ENCODE results near the gene TNFRSF19.

DNA sequence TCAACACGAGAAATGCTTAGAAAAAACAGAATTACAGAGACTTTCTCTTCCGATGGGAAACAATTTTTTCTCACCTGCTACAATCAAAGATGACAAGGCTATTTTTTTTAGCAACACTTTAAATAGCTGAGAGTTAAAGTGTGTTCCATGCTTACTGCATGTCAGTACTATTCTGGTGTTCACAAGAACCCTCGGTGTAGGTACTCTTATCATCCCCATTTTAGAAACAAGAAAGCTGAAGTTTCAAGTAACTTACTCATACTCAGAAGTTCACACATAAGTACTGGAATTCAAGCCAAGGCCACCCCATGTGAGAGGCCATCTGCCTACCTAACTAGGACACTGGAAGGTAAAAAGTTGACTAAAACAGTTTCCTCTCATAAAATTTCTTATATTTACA is 9.0 kb upstream of the TNFRSF19 start:
- TF ChIP-seq, protein P1, sequence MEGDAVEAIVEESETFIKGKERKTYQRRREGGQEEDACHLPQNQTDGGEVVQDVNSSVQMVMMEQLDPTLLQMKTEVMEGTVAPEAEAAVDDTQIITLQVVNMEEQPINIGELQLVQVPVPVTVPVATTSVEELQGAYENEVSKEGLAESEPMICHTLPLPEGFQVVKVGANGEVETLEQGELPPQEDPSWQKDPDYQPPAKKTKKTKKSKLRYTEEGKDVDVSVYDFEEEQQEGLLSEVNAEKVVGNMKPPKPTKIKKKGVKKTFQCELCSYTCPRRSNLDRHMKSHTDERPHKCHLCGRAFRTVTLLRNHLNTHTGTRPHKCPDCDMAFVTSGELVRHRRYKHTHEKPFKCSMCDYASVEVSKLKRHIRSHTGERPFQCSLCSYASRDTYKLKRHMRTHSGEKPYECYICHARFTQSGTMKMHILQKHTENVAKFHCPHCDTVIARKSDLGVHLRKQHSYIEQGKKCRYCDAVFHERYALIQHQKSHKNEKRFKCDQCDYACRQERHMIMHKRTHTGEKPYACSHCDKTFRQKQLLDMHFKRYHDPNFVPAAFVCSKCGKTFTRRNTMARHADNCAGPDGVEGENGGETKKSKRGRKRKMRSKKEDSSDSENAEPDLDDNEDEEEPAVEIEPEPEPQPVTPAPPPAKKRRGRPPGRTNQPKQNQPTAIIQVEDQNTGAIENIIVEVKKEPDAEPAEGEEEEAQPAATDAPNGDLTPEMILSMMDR (IDR thresholded peaks at IDR 0.05), result no peak
- no peak for TF ChIP-seq EP300 (IDR thresholded peaks at IDR 0.05)
- no peak for TF ChIP-seq POLR2AphosphoS5 (IDR thresholded peaks at IDR 0.05)
- TF ChIP-seq POLR2A (IDR thresholded peaks at IDR 0.05), result no peak

All from stomach (tissue), 4 donors.